ENCODE data around the gene ST8SIA1. TPM values are rescaled to one million over a fixed set of nuclear protein-coding genes. Genes with fewer than 3 reads are reported as not detected.

Gene ST8SIA1
- total RNA-seq, 1 donor from 2014 or later, result 2.1 TPM

GRCh38 chr12:22250762-22251161 is 83.7 kb downstream of the ST8SIA1 start:
- DNase-seq, result no peak
- H3K27ac ChIP-seq (replicated peaks), result no peak overlapping the region
- no peaks in the 10 kb centered on the region for H3K9me3 ChIP-seq (replicated peaks)
- no peaks in the 10 kb centered on the region for H3K27me3 ChIP-seq (ENCODE audit: low read depth)
- no peak overlapping the region for H3K4me3 ChIP-seq
- TF ChIP-seq CTCF (IDR thresholded peaks at IDR 0.05; ENCODE audit: borderline replicate concordance), result no peak
- intact Hi-C loops (cut with micrococcal nuclease), result no loop called here
- no peaks in the 10 kb centered on the region for H3K36me3 ChIP-seq
- peaks cover under 1% of the 10 kb centered on the region for H3K4me1 ChIP-seq

- H3K9me3 ChIP-seq (replicated peaks), result no peaks in the 10 kb centered on the region
- H3K4me1 ChIP-seq, result no peaks in the 10 kb centered on the region
- no peak overlapping the region for H3K4me3 ChIP-seq
- no peak for DNase-seq
- H3K27me3 ChIP-seq (ENCODE audit: low read depth), result no peaks in the 10 kb centered on the region
- H3K27ac ChIP-seq (replicated peaks), result no peak overlapping the region
- intact Hi-C loops (cut with micrococcal nuclease), result no loop called here
- TF ChIP-seq CTCF (IDR thresholded peaks at IDR 0.05; ENCODE audit: borderline replicate concordance), result no peak
- H3K36me3 ChIP-seq, result no peaks in the 10 kb centered on the region
Observed at GRCh38 chr12:22248571-22249115, 85.9 kb downstream of the ST8SIA1 start.

GRCh38 chr12:22248121-22248520 is 86.4 kb downstream of the ST8SIA1 start:
- Histone ChIP-seq H3K4me1 (no peaks in the 10 kb centered on the region), H3K9me3 (replicated peaks) (no peaks in the 10 kb centered on the region), H3K27ac (replicated peaks) (no peak overlapping the region), H3K27me3 (ENCODE audit: low read depth) (no peaks in the 10 kb centered on the region), H3K36me3 (no peaks in the 10 kb centered on the region), H3K4me3 (no peak overlapping the region)
- intact Hi-C loops (cut with micrococcal nuclease), result no loop called here
- no peak for DNase-seq
- no peak for TF ChIP-seq CTCF (IDR thresholded peaks at IDR 0.05; ENCODE audit: borderline replicate concordance)

GRCh38 chr12:22246217-22246846 is 88.2 kb downstream of the ST8SIA1 start:
- DNase-seq, result no peak
- Histone ChIP-seq H3K9me3 (replicated peaks) (no peaks in the 10 kb centered on the region), H3K4me3 (no peak overlapping the region), H3K27ac (replicated peaks) (no peak overlapping the region), H3K36me3 (no peaks in the 10 kb centered on the region), H3K4me1 (no peaks in the 10 kb centered on the region), H3K27me3 (ENCODE audit: low read depth) (no peaks in the 10 kb centered on the region)
- no peak for TF ChIP-seq CTCF (IDR thresholded peaks at IDR 0.05; ENCODE audit: borderline replicate concordance)
- intact Hi-C loops (cut with micrococcal nuclease), result no loop called here

- Histone ChIP-seq H3K27ac (replicated peaks) (no peak overlapping the region), H3K36me3 (no peaks in the 10 kb centered on the region), H3K4me3 (no peak overlapping the region), H3K27me3 (ENCODE audit: low read depth) (no peaks in the 10 kb centered on the region), H3K4me1 (no peaks in the 10 kb centered on the region), H3K9me3 (replicated peaks) (peaks cover 13% of the 10 kb centered on the region)
- no peak for TF ChIP-seq CTCF (IDR thresholded peaks at IDR 0.05; ENCODE audit: borderline replicate concordance)
- no peak for DNase-seq
- intact Hi-C loops (cut with micrococcal nuclease), result no loop called here
Observed at GRCh38 chr12:22242726-22243125, 91.8 kb downstream of the ST8SIA1 start.
